Measurements from ENCODE around the gene GALR2.

The GALR2 gene

GRCh38 chr17:76080768-76081287 lies 6.2 kb downstream of the GALR2 start:
- DNase-seq = no peak

GRCh38 chr17:76081295-76082210 lies 7.0 kb downstream of the GALR2 start:
- no peak for DNase-seq

- DNase-seq = no peak
Observed at GRCh38 chr17:76082326-76083251, 8.0 kb downstream of the GALR2 start.

- no peak for DNase-seq
Observed at GRCh38 chr17:76083536-76084182, 9.1 kb downstream of the GALR2 start.

GRCh38 chr17:76085066-76085730 lies 10.6 kb downstream of the GALR2 start:
- no peak for DNase-seq

GRCh38 chr17:76085731-76086366 lies 11.3 kb downstream of the GALR2 start:
- no peak for DNase-seq

- DNase-seq = no peak
Observed at GRCh38 chr17:76086384-76086783, 11.8 kb downstream of the GALR2 start.

- DNase-seq = no peak
Observed at GRCh38 chr17:76087531-76087930, 12.9 kb downstream of the GALR2 start.

GRCh38 chr17:76088041-76088867 lies 13.7 kb downstream of the GALR2 start:
- no peak for DNase-seq

GRCh38 chr17:76088868-76089576 lies 14.4 kb downstream of the GALR2 start:
- DNase-seq = no peak

- DNase-seq = no peak
Observed at GRCh38 chr17:76089680-76090516, 15.3 kb downstream of the GALR2 start.

GRCh38 chr17:76090517-76091129 lies 16.0 kb downstream of the GALR2 start:
- no peak for DNase-seq

- DNase-seq = no peak
Observed at GRCh38 chr17:76091526-76092286, 17.1 kb downstream of the GALR2 start.

GRCh38 chr17:76092526-76093413 lies 18.2 kb downstream of the GALR2 start:
- no peak for DNase-seq

GRCh38 chr17:76094046-76094445 lies 19.5 kb downstream of the GALR2 start:
- DNase-seq = no peak

- DNase-seq = no peak
Observed at GRCh38 chr17:76095943-76096342, 21.4 kb downstream of the GALR2 start.
